Thoracic aorta (tissue), 2 donors: ENCODE results near the gene DNMT3L. TPM values are rescaled to one million over a fixed set of nuclear protein-coding genes. Genes with fewer than 3 reads are reported as not detected.
"Not testable (repeated sequence)": the region's sequence is repeated elsewhere in the genome, so short reads cannot be mapped to it uniquely, and the experiment has no call there.

Experiments
- ATAC-seq: fragments of 150-250 bp; one replicate; pipeline ENCODE4 v1.8.0; 2017; ENCODE audit warnings: low read depth; ENCODE audit not compliant: insufficient number of reproducible peaks, low FRiP score
- DNase-seq: peaks from one replicate; pipeline ENCODE4 v3.0.0-alpha.2; 2020; ENCODE audit warnings: low spot score
- H3K27ac ChIP-seq, 2 donors: fragments of 200-600 bp; sonication (generic); 1 replicate in 1 of 2; 2 replicates in 1 of 2; pipeline ENCODE4 v1.5.1; 2016; ENCODE audit warnings: mild to moderate bottlenecking in 2 of 2, moderate library complexity in 2 of 2
- H3K27me3 ChIP-seq: fragments of 200-600 bp; sonication (generic); replicated peaks from 2 replicates; pipeline ENCODE4 v1.6.0; 2016; ENCODE audit warnings: mild to moderate bottlenecking; ENCODE audit not compliant: insufficient read depth
- H3K36me3 ChIP-seq: fragments of 200-600 bp; sonication (generic); one replicate; pipeline ENCODE4 v1.5.1; 2016
- H3K4me1 ChIP-seq, 2 donors: fragments of 200-600 bp; sonication (generic); 1 replicate in 1 of 2; 2 replicates in 1 of 2; pipeline versions ENCODE4 v1.5.1 to v1.6.0; 2016; ENCODE audit warnings: low read depth in 2 of 2, mild to moderate bottlenecking in 1 of 2; ENCODE audit not compliant: control insufficient read depth in 1 of 2
- H3K4me3 ChIP-seq: fragments of 200-600 bp; sonication (generic); 2 replicates; pipeline ENCODE4 v1.5.1; 2016; ENCODE audit warnings: mild to moderate bottlenecking
- H3K9me3 ChIP-seq: fragments of 200-600 bp; sonication (generic); 2 replicates; pipeline ENCODE4 v1.5.1; 2016
- total RNA-seq, 2 donors: library from RNA; depleted of rRNA; stranded (reverse); fragments of >200 nt; gene quantifications; one replicate each; pipeline versions ENCODE4 v1.1.0 to v1.2.3, GENCODE V29; 2016
- TF ChIP-seq, protein P1 (sequence below): fragments of 200-600 bp; sonication (generic); IDR thresholded peaks from one replicate; pipeline ENCODE4 v1.5.1; 2019; ENCODE audit warnings: antibody characterized with exemption

Gene DNMT3L
- total RNA-seq, 2 donors from 2014 or later: not detected

DNA sequence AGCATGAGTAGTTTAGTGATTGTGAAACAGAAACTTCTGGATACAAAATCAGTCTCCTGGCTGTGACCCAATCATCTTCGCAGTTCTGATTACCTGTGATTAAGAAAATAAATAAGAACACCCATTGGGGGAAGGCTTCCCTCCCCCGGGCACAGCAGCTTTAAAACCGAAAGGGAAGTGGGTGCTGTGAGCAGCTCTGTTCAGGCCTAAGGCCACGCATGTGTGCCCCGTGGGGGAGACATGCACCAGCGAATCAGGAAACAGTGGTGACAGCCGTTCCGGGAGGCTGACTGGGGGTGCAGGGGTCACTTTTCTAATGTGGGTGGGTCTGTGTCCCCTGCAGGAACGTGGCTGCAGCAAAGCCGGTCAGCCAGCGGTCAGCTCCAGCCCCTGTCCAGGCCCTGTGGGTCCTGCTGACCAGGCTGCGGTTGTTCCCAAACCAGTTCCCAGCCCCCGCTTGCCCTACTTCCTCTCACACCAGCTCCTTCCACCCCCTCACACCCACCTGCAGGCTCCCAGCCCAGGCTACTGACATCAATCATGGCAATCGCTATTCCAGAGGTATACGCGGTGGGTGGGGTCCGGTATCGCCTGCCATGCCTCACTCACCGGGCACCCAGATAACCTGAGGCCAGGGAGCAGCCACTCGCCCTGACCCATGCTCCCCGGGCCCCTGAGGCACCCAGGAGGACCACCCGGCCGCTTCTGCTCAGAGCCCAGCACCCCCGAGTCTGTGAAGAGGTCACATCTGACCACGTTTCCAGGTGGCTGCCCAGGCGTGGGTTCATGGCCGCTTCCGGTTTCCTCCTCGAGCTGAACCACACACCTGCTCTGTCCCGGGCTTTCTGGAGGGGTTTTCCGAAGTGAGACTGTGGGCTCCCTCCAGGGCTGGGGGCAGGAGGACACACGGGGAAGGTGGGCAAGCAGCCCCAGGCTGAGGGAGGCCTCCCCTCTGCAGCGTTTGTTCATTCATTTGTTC is 54.7 kb downstream of the DNMT3L start:
- not testable (repeated sequence) for DNase-seq, H3K4me1 ChIP-seq, H3K27me3 ChIP-seq, H3K27ac ChIP-seq, H3K36me3 ChIP-seq, H3K4me3 ChIP-seq, ATAC-seq, H3K9me3 ChIP-seq

- DNase-seq, H3K36me3 ChIP-seq, H3K4me3 ChIP-seq, H3K27ac ChIP-seq, H3K4me1 ChIP-seq, H3K27me3 ChIP-seq, H3K9me3 ChIP-seq, ATAC-seq: not testable (repeated sequence)
Measured at GRCh38 chr21:44206187-44206586, 55.5 kb downstream of the DNMT3L start.

DNA sequence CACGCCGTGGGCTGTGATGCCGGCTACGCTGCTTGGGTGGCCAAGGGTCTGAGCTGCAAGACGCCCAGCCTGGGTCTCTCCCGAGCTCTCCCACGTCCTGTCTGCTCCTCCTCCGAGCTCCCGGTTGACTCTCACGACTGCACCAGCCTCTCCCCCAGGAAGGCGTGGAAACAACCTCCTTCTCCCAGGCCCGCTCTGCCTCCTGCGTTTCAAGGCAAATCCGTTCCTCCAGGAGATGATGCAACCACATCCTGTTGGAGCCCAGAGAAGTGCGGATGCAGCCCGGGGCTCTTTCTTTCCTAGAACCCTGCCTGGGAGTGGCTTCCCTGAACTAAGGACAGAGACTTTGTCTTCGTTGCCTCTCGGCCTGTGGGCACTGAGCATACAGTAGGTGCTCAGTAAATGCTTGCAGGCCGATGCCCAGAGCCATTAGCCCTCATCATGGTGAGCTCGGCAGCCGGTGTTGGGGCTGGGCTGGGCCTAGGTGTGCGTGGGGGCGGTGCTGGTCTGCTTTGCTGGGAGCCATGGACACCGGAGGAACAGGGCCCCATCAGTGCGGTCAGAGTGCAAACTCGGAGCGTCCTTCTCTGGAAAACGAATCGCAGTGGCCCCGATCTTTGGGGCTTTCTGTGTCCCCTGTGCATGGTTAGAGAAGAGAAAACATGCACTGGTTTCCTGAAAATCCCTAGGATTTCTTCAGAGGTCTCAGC is 59.0 kb downstream of the DNMT3L start:
- not testable (repeated sequence) for H3K27me3 ChIP-seq, H3K9me3 ChIP-seq, H3K36me3 ChIP-seq, DNase-seq, H3K4me3 ChIP-seq, H3K27ac ChIP-seq, ATAC-seq, H3K4me1 ChIP-seq

DNA sequence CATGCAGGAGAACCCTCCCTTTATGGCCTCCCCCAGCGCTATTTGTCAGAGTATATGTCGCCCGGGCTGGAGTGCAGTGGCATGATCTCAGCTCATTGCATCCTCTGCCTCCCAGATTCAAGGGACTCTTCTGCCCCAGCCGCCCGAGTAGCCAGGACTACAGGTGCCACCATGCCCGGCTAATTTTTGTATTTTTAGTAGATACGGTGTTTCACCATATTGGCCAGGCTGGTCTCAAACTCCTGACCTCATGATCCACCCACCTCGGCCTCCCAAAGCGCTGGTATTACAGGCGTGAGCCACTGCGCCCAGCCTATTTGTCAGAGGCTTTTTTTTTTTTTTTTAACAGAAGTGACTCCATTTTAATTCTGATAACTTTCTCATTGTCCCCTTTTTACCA is 61.7 kb downstream of the DNMT3L start:
- not testable (repeated sequence) for H3K9me3 ChIP-seq, H3K4me3 ChIP-seq, ATAC-seq, H3K27me3 ChIP-seq, DNase-seq, H3K36me3 ChIP-seq, H3K4me1 ChIP-seq, H3K27ac ChIP-seq

- no peak overlapping the region for H3K27ac ChIP-seq
- DNase-seq: no peak
- H3K4me1 ChIP-seq: no peaks in the 10 kb centered on the region
- H3K9me3 ChIP-seq: no peaks in the 10 kb centered on the region
- H3K27me3 ChIP-seq: no peaks in the 10 kb centered on the region
- no peak for ATAC-seq
- no peaks in the 10 kb centered on the region for H3K36me3 ChIP-seq
- no peak overlapping the region for H3K4me3 ChIP-seq
- TF ChIP-seq, protein P1, sequence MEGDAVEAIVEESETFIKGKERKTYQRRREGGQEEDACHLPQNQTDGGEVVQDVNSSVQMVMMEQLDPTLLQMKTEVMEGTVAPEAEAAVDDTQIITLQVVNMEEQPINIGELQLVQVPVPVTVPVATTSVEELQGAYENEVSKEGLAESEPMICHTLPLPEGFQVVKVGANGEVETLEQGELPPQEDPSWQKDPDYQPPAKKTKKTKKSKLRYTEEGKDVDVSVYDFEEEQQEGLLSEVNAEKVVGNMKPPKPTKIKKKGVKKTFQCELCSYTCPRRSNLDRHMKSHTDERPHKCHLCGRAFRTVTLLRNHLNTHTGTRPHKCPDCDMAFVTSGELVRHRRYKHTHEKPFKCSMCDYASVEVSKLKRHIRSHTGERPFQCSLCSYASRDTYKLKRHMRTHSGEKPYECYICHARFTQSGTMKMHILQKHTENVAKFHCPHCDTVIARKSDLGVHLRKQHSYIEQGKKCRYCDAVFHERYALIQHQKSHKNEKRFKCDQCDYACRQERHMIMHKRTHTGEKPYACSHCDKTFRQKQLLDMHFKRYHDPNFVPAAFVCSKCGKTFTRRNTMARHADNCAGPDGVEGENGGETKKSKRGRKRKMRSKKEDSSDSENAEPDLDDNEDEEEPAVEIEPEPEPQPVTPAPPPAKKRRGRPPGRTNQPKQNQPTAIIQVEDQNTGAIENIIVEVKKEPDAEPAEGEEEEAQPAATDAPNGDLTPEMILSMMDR: no peak
Measured at GRCh38 chr21:44199448-44199847, 62.2 kb downstream of the DNMT3L start.

- H3K4me3 ChIP-seq, DNase-seq, H3K4me1 ChIP-seq, H3K9me3 ChIP-seq, H3K27ac ChIP-seq, ATAC-seq, H3K36me3 ChIP-seq, H3K27me3 ChIP-seq: not testable (repeated sequence)
Measured at GRCh38 chr21:44197156-44197516, 64.6 kb downstream of the DNMT3L start.

Other genes starting within 250 kb of the DNMT3L start
- gene TRAPPC10, start 249.6 kb downstream of the DNMT3L start, total RNA-seq: 10 to 100 TPM; 45.9 to 47.9 TPM
- 10 to 100 TPM; 10.9 to 13.0 TPM for gene PWP2, start 154.5 kb downstream of the DNMT3L start, total RNA-seq
- 10 to 100 TPM in 1 of 2 donors, 1 to 10 TPM in 1; 8.6 to 23.4 TPM for gene GATD3, start 128.2 kb downstream of the DNMT3L start, total RNA-seq
- 1 to 10 TPM; 2.3 to 4.1 TPM for gene ICOSLG, start 21.0 kb downstream of the DNMT3L start, total RNA-seq
- gene AIRE, start 24.0 kb upstream of the DNMT3L start, total RNA-seq: not detected
- 100 to 1,000 TPM in 1 of 2 donors, 10 to 100 TPM in 1; 91.0 to 119 TPM for gene PFKL, start 38.2 kb upstream of the DNMT3L start, total RNA-seq
- gene CFAP410, start 77.5 kb upstream of the DNMT3L start, total RNA-seq: 10 to 100 TPM; 48.8 to 51.3 TPM
- gene TRPM2, start 91.7 kb upstream of the DNMT3L start, total RNA-seq: 10 to 100 TPM; 10.4 to 12.9 TPM
- 1 to 10 TPM; 6.5 to 8.3 TPM for gene LRRC3, start 193.6 kb upstream of the DNMT3L start, total RNA-seq